Measurements from ENCODE around the gene RREB1.
A peak's percentile ranks its signal among the peaks of the same experiment; 100 is the strongest.

Gene RREB1

DNA sequence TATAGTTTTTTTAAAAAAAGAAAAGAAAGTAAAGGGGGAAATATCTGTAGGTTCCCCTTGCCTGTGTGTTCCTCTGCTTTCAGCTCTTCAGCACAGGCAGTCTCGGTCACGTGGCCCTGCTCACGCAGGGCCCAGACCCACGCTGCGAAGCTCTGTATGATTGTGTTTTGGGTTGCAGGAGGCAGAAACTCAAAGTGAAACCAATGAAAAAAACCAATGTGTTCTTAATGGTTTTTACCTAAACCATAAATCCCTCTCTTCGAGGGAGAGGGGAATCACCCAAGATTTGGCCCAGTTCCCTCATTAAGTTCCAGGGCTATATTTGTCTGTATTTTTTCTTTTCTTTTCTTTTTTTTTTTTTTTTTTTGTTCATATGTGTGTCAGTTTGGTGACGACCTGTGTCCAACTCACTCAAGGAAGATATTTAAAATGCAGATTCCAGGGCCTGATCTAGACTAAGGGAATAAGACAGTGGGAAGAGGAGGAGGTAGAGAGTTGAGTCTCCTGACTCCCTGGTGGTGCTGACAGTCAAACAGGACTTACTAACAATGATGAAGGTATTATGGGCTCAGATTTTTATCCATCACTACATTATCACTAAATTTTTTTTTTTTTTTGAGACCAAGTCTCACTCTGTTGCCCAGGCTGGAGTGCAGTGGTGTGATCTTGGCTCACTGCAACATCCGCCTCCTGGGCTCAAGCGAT is 33.8 kb upstream of the RREB1 start:
- TF ChIP-seq, protein P1, sequence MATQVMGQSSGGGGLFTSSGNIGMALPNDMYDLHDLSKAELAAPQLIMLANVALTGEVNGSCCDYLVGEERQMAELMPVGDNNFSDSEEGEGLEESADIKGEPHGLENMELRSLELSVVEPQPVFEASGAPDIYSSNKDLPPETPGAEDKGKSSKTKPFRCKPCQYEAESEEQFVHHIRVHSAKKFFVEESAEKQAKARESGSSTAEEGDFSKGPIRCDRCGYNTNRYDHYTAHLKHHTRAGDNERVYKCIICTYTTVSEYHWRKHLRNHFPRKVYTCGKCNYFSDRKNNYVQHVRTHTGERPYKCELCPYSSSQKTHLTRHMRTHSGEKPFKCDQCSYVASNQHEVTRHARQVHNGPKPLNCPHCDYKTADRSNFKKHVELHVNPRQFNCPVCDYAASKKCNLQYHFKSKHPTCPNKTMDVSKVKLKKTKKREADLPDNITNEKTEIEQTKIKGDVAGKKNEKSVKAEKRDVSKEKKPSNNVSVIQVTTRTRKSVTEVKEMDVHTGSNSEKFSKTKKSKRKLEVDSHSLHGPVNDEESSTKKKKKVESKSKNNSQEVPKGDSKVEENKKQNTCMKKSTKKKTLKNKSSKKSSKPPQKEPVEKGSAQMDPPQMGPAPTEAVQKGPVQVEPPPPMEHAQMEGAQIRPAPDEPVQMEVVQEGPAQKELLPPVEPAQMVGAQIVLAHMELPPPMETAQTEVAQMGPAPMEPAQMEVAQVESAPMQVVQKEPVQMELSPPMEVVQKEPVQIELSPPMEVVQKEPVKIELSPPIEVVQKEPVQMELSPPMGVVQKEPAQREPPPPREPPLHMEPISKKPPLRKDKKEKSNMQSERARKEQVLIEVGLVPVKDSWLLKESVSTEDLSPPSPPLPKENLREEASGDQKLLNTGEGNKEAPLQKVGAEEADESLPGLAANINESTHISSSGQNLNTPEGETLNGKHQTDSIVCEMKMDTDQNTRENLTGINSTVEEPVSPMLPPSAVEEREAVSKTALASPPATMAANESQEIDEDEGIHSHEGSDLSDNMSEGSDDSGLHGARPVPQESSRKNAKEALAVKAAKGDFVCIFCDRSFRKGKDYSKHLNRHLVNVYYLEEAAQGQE (IDR thresholded peaks at IDR 0.05; ENCODE audit: insufficient replicate concordance, low read depth), result no peak
- TF ChIP-seq GABPA (IDR thresholded peaks at IDR 0.05; ENCODE audit: low read depth), result no peak
- TF ChIP-seq, protein P2, sequence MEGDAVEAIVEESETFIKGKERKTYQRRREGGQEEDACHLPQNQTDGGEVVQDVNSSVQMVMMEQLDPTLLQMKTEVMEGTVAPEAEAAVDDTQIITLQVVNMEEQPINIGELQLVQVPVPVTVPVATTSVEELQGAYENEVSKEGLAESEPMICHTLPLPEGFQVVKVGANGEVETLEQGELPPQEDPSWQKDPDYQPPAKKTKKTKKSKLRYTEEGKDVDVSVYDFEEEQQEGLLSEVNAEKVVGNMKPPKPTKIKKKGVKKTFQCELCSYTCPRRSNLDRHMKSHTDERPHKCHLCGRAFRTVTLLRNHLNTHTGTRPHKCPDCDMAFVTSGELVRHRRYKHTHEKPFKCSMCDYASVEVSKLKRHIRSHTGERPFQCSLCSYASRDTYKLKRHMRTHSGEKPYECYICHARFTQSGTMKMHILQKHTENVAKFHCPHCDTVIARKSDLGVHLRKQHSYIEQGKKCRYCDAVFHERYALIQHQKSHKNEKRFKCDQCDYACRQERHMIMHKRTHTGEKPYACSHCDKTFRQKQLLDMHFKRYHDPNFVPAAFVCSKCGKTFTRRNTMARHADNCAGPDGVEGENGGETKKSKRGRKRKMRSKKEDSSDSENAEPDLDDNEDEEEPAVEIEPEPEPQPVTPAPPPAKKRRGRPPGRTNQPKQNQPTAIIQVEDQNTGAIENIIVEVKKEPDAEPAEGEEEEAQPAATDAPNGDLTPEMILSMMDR (IDR thresholded peaks at IDR 0.05; ENCODE audit: insufficient read depth, low read length), result no peak
- TF ChIP-seq POLR2AphosphoS5 (IDR thresholded peaks at IDR 0.05; ENCODE audit: low read depth), result no peak
- TF ChIP-seq SPI1 (IDR thresholded peaks at IDR 0.05; ENCODE audit: borderline replicate concordance, low read depth), result no peak
- H3K27ac ChIP-seq (replicated peaks), result peak overlapping the region; percentile 40
- no peaks in the 10 kb centered on the region for H3K27me3 ChIP-seq (ENCODE audit: insufficient read depth, poor library complexity, severe bottlenecking)
- peak in 1 of 2 experiments; percentile 64 for DNase-seq (ENCODE audit: low read depth in 1 of 2, low spot score in 1 of 2)
- H3K4me3 ChIP-seq (replicated peaks; ENCODE audit: insufficient read depth, low read length), result no peak overlapping the region

DNA sequence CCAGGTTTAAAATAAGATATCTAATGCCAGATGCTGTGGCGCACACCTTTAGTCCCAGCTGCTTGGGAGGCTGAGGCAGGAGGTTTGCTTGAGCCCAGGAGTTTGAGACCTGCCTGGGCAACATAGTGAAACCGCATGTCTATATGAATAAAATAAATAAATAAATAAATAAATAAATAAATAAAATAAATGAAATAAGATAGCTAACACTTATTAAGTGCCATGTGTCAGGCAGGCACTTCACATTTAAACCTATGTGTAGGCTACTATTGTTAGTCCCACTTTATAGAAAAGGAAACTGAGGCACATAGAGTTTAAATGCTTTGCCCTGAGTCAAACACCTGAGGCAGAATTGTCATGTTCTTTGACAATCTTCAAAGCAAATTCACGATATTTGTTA is 32.9 kb upstream of the RREB1 start:
- TF ChIP-seq, protein P2 (IDR thresholded peaks at IDR 0.05; ENCODE audit: insufficient read depth, low read length), result no peak
- TF ChIP-seq, protein P1 (IDR thresholded peaks at IDR 0.05; ENCODE audit: insufficient replicate concordance, low read depth), result no peak
- TF ChIP-seq GABPA (IDR thresholded peaks at IDR 0.05; ENCODE audit: low read depth), result no peak
- no peak for TF ChIP-seq POLR2AphosphoS5 (IDR thresholded peaks at IDR 0.05; ENCODE audit: low read depth)
- no peak for TF ChIP-seq SPI1 (IDR thresholded peaks at IDR 0.05; ENCODE audit: borderline replicate concordance, low read depth)

DNA sequence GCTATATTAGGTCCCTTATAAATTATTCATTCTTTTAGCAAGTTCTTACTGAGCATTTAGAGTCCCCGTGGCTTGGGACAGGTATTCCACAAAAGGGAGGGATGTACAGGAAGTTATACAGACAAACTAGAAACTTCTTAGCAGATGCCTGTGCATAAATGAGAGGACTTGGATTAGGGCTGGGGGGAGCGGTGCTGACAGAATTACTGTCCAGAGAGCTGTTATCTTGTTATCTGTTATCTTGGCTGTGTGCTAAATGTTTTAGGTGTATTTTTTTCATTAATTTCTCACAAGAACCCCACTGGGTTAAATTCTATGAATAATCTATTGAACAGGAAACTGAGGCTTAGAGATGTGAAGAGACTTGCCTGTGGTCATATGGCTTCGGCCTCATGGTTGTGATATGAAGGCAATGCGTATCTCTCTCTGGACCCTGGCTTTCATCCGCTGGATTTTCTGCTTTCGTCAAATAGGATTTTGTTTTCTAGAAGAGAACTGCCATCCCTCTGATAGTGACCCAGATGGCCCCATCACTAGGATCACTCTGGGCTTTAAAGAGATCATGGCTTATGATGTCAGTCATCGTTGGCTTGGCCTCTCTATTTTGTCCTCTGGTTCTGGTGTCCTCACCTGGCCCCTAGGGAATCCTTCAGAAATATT is 32.3 kb upstream of the RREB1 start:
- TF ChIP-seq, protein P2 (IDR thresholded peaks at IDR 0.05; ENCODE audit: insufficient read depth, low read length), result no peak
- no peak for TF ChIP-seq POLR2AphosphoS5 (IDR thresholded peaks at IDR 0.05; ENCODE audit: low read depth)
- TF ChIP-seq, protein P1 (IDR thresholded peaks at IDR 0.05; ENCODE audit: insufficient replicate concordance, low read depth), result no peak
- TF ChIP-seq SPI1 (IDR thresholded peaks at IDR 0.05; ENCODE audit: borderline replicate concordance, low read depth), result no peak
- TF ChIP-seq GABPA (IDR thresholded peaks at IDR 0.05; ENCODE audit: low read depth), result no peak
- Histone ChIP-seq H3K4me3 (replicated peaks; ENCODE audit: insufficient read depth, low read length) (no peak overlapping the region), H3K27ac (replicated peaks) (no peak overlapping the region), H3K27me3 (ENCODE audit: insufficient read depth, poor library complexity, severe bottlenecking) (no peaks in the 10 kb centered on the region)
- no peak for DNase-seq (ENCODE audit: low read depth in 1 of 2, low spot score in 1 of 2)

More for the DNA sequence above, 32.9 kb upstream of the RREB1 start:
- no peak for DNase-seq (ENCODE audit: low read depth in 1 of 2, low spot score in 1 of 2)
- Histone ChIP-seq H3K27ac (replicated peaks) (no peak overlapping the region), H3K4me3 (replicated peaks; ENCODE audit: insufficient read depth, low read length) (no peak overlapping the region), H3K27me3 (ENCODE audit: insufficient read depth, poor library complexity, severe bottlenecking) (no peaks in the 10 kb centered on the region)
